Transverse colon (tissue), 4 donors: ENCODE results near the gene RPS15.

Experiments
- CTCF ChIP-seq, 5 experiments: fragments of 200-600 bp in 3 of 5; fragments of 450-650 bp in 2 of 5; sonication (generic) in 3 of 5; IDR thresholded peaks; 1 replicate in 2 of 5; 2 replicates in 3 of 5; pipeline ENCODE4 v1.5.1; 2016 to 2017; ENCODE audit warnings: antibody characterized with exemption in 5 of 5, inconsistent platforms in 3 of 5, mild to moderate bottlenecking in 2 of 5, moderate library complexity in 1 of 5
- POLR2A ChIP-seq: fragments of 450-650 bp; IDR thresholded peaks from one replicate; pipeline ENCODE4 v1.6.1; 2016; ENCODE audit warnings: antibody characterized with exemption, mild to moderate bottlenecking, moderate library complexity
- POLR2AphosphoS5 ChIP-seq, 3 donors: sonication (generic); formaldehyde crosslinking; IDR thresholded peaks; one replicate each; pipeline ENCODE4 v1.6.1; 2016; ENCODE audit warnings: antibody characterized with exemption in 3 of 3

DNA sequence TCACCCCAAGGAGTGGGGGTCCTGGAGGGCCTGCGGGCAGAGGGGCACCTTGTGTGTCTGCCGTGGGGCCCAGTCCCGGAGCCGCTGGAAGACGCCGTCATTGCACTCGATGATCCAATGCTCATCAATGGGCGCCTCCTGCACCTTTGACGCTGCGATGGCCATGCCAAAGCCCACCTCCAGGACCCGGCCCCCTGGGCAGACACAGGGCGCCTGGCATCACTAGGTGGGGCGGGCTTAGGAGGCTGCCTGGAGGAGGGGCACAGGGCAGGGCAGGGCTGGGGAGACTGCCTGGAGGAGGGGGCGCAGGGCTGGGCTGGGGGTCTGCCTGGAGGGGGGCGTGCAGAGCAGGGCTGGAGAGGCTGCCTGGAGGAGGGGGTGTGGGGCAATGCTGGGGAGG, 38.5 kb upstream of the RPS15 start:
- TF ChIP-seq CTCF (IDR thresholded peaks at IDR 0.05) (no peak), POLR2A (no peak), POLR2AphosphoS5 (IDR thresholded peaks at IDR 0.05) (no peak)
